Measurements from ENCODE around the gene ELF1. TPM values are rescaled to one million over a fixed set of nuclear protein-coding genes. Genes with fewer than 3 reads are reported as not detected.
"Not testable (repeated sequence)": the region's sequence is repeated elsewhere in the genome, so short reads cannot be mapped to it uniquely, and the experiment has no call there.

Gene ELF1
- polyA plus RNA-seq, 3 donors = 48.9 to 51.7 (median 51.5) TPM

DNA sequence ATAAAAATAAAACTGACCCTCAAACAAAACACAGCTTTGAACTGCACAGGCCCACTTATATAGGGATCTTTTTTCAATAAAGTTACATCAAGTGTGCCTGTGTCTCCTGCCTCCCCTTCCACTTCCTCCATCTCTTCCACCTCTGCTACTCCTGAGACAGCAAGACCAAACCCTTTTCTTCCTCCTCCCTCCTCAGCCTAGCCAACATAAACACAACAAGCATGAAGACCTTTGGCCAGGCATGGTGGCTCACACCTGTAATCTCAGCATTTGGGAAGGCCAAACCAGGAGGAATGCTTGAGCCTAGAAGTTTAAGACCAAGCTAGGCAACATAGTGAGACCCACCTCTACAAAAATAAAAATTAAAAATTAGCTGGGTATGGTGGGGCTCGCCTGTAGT is 72.6 kb downstream of the ELF1 start:
- no peak for DNase-seq

DNA sequence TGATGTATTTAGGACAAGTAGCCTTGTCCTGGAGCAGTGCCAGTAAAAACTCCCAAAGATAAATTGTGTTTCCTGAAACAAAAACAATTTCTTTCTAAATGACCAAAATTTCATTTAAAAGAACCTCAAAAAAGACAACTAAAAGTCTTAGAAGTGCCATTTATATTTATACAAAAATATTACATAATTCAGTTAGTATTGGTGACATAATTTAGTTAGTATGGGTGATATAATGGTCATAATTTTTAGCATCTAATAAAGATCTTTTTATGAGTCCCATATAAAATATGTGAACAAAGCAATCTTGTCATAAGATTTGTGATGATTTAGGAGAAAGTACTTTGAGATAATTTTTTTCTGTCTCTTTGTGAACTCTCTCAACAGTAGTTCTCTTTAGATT is 76.0 kb downstream of the ELF1 start:
- DNase-seq = no peak

DNA sequence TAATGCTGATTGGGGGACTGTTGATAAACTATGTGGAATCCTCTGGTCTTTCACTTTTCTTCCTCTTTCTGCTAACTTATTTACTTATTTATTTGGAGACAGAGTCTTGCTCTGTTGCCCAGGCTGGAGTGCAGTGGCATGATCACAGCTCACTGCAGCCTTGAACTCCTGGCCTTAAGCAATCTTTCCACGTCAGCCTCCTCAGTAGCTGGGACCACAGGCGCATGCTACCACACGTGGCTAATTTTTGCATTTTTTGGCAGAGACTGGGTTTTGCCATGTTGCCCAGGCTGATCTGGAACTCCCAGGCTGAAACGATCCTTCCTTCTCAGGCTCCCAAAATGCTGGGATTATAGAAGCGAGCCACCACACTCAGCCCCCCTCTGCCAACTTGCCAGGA is 77.5 kb downstream of the ELF1 start:
- DNase-seq = no peak

DNA sequence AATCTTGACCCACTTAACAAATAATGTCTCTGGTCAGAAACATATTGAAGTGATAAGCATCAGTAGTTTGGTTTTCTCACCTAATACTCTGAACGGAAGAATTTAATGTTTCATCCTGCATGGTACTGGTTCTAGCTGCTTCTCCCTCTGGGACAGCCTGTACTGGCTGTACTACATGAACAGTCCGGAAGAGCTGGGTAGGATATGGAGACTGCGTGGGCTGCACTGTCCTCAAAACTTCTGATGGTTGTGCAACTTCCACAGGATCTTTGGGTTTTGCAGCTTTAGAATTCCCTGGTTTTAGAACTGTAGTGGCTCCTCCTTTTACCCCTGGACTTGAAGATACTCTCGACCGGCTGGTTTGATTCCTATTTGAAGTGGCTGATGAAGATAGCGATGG is 78.3 kb downstream of the ELF1 start:
- no peak for DNase-seq

DNA sequence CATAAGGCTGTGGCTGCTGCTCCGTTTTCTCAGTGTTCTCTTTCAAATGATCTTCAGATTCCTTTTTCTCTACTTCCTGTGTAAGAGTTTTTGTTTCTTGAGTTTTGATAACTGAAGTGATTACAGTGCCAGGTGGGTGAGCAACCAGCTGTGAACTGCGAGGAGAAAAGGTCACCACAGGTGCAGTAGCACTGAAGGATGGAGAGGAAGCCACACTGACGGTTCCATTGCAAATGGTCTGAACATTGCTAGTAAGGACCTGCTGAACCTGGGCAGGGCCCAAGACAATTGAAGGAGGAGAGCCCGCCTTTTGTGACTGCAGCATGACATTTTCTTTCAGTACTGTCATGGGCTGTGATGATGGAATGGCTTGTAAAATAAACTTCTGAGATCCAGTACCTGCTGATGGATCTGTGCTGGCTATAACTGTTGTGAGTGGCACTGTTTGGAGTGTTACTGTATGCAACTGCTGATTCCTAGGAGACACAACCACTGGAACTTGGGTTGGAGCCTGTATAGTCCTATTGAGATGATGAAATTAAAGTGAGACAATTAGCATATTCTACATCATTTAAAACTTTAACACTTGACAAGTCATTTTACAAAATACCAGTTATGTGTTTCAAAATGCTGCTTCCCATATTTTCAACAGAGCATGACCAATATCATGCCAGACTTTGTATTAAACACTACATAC is 85.5 kb downstream of the ELF1 start:
- no peak for DNase-seq

DNA sequence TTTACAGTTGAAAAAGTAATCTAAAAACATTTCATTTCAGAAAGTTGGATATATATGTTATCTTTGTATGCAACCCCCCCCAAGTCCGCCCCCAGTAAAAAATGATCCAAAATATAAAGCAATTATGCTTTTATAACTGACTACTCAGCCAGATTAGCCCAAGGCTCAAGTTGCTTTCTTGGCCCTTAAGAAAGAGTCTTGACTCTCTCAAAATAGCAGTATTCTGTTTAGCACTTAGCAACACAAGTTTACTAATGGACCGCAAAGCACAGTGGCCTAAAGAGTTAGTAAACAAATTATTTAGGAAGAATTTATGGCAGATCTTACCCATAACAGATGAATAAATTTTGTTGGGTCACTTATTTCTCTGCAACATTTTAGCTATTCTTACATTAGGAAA is 86.9 kb downstream of the ELF1 start:
- no peak for DNase-seq

DNA sequence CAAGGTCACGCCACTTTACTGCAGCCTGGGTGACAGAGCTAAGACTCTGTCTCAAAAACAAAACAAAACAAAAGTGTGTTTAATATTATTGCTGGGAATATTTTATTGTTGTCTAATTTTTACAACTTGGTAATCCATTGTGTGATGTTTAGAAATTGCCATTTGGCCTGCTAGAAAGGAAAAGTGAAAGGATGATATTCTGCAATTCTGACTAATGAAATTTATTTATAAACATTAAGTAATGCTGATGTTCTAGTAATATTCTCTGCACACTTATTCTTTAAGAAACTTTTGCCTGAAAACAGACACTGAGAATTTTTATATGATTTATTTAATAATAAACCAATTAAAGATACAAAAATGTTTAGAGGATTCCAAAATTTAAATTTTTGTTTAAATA is 87.4 kb downstream of the ELF1 start:
- no peak for DNase-seq

DNA sequence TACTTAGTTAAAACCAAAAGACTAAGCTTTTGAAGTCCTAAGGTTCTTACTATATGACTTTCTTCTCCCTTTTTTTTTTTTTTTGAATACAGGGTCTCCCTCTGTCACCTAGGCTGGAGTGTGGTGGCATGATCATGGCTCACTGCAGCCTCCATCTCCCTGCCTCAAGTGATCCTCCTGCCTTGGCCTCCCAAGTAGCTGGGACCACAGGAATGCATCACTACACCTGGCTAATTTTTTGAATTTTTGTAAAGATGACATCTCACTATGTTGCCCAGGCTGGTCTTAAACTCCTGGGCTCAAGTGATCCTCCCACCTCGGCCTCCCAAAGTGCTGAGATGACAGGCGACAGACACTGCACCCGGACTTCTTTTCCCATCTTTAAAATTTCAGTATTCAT is 89.2 kb downstream of the ELF1 start:
- DNase-seq = not testable (repeated sequence)

DNA sequence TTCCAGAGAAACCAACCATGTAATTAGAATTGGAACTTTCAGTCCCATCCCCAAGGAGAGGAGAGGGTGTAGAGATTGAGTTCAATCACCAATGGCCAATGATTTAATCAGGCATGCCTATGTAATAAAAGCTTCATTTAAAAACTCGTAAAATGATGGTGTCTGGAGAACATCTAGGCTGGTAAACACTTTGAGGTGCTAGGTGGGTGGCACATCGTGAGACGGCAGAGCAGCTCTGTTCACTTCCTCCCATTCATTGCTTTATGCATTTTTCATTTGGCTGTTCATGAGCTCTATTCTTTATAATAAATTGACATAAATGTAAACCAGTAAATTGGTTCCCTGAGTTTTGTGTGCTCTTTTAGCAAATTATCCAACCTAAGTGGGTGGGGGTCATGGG is 90.1 kb downstream of the ELF1 start:
- DNase-seq = no peak

DNA sequence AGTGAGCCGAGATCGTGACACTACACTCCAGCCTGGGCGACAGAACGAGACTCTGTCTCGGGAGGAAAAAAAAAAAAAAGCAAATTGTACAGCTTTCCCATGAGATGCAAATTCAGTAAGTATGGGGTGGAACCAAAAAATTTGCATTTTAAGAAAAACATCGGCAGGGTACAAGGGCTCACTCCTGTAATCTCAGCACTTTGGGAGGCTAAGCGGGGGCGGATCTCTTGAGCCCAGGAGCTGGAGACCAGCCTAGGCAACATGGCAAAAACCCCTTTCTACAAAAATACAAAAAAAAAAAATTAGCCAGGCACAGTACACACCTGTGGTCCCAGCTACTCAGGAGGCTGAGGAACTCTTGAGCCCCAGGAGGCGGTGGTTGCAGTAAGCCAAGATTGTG is 91.2 kb downstream of the ELF1 start:
- no peak for DNase-seq

DNA sequence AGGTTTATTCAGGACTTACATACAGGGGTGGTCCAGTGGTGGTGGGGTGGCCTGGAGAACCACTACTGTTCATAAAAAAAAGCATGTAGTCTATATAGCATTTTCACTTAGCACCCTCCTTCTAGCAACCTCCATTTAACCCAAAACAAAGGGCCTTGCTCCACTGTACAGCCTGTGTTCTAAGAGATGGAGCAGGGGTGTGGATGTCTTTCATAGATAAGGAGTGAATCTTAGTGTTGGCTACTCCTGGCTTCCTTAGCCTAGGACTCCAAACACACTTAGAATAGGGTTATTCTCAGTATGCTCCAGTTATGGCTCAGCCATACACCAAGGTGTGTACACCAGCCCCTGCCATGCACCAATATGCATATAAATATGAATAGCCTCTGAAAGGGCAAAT is 95.2 kb downstream of the ELF1 start:
- DNase-seq = no peak

DNA sequence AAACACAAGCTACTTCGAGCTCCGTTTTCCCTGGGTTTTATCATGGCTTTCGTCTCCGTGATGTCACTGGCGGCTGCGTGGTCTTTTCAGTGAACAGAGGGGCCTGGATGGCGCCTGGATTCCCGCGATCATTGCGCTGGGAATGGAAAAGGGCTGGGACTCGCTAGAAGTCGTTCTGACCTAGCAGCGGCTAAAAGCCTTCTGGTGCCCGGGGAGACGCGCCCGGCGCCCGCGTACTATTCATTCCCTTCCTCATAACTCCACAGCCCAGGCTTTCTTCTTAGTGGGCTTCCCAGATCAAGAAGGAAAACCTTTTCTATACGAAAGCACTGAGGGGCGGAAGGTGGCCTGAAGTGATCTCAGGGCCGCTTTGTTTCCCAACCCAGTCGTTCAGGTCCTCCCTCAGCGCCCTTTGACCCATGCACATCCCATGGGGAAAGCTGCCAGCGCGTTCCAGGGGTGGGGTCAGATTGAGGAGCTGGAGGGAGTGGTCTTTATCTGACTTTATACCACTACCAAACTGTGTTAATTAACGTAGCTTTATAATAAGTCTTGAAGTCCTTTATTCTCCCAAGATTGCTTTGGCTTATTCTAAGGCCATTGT is 96.6 kb downstream of the ELF1 start:
- no peak for DNase-seq

DNA sequence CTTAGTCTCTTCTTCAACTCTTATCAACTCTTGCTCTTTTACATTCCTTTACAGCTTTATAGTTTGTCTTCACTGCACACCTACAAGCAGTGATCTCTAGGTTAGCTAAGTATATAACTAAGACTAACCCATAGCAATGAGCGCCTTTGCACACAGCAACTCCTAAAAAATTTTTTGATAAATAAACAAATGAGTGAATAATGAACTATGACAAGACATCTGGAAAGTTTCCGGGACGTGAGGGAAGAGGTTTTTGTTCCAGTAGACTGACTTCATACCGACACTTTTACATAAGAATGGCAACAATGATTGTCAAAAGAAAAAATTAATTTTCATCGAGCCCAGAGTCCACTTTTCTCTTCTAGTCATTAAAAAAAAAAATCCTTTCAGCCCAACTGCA is 98.3 kb downstream of the ELF1 start:
- DNase-seq = no peak

DNA sequence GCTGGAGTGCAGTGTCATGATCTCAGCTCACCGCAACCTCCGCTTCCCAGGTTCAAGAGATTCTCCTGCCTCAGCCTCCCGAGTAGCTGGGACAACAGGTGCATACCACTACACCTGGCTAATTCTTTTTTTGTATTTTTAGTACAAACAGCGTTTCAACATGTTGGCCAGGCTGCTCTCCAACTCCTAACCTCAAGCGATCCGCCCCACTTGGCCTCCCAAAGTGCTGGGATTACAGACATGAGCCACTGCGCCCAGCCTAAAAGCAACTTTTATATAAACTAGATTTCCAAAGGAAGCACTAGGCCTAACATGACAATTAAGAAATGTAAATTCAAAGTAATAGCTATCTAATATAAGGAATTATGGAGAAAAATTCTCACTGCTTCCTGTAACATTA is 99.2 kb downstream of the ELF1 start:
- not testable (repeated sequence) for DNase-seq

DNA sequence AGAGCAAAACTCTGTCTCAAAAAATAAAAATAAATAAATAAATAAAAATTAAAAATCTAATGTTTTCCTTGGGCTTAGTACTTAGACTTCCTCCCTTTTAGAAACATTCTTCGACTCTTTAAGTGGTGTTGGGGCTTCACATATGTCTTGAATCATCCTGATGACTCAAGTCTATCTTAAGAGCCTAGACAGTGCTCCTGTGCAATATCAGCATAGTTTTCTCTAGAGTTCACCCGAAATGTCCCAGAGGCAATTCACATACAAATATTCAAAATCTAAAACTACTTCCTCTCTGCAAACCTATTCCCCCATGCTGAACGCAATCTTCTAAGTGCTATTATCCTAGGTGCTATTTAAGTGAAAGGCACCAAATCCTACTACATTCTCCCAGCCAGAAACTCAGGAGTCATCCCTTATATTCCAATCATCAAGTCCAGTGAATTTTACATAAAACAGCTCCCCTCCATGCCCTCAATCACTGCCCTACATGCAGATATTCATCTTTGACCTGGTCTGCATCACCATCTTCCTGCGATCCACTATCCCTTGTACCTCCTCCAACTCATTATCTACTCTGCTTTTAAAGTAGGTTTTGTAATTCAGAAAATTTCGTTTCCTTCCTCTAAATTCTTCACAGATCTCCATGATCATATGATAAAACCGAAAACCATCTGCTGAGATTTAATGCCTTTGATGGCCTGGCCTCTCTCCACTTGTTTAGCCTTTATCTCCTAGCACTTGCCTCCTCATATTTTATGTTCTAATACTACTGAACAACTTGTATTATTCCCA is 102.7 kb downstream of the ELF1 start:
- no peak for DNase-seq

DNA sequence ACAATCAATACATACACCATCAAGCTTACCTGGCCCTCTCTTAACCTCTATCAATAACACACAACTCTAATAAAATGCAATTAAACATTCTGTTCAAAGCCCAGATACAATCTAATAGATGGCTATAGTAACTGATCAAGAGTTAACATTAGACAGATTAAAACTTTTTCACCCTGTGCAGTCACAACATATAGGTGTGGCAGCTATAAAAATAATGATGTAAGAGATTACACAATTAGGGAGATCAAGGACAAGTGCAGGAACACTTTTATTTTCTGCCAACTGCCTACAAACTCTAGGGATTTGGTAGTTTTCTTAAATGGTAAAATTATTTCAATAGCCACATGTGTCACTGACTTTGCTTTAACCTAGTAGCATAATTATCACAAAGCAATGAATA is 104.3 kb downstream of the ELF1 start:
- DNase-seq = not testable (repeated sequence)

DNA sequence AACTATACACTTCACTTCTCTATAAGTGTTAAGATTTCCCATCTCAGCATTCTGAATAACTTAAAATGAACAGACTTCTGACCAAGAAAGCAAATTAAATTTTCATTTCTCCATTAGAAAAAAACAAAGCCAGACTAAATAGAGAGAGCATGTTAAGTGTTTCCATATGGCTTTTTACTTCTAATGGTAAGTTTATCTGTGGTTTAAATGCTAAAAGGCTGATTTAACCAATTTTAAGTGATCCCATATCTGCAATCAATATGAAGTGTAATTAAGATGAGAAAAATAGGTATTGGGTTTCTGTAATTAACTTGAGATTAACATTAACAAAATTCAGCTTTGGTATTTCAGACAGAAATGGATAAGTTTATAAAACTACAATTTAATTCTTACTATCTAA is 107.8 kb downstream of the ELF1 start:
- no peak for DNase-seq

DNA sequence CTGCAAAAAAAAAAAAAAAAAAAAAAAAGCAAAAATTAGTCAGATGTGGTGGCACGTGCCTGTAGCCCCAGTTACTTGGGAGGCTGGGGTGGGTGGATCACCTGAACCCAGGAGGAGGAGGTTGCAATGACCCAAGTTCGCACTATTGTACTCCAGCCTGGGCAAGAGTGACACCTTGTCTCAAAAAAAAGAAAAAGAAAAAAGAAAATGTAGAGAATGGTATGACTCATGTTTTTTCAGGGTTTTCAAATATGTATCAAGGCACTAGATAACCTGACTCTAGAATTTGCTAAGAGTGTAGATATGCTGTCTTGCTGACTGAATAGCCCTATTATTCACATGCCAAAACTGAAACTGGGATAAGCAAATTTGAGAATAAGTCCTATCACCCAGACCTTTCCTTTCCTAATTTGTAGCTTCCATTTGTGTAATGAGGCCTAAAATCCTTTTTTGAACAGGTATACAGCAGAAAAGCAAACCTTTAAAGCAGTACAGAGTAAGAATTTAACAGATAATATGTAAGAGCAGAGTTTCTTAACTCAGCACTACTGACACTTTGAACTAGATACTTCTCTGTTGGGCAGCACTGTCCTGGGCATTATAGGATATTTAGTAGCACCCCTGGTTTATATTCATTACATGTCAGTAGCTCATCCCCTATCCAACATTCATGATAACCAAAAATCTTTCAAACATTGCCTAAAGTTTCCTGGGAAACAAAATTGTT is 108.6 kb downstream of the ELF1 start:
- no peak for DNase-seq

DNA sequence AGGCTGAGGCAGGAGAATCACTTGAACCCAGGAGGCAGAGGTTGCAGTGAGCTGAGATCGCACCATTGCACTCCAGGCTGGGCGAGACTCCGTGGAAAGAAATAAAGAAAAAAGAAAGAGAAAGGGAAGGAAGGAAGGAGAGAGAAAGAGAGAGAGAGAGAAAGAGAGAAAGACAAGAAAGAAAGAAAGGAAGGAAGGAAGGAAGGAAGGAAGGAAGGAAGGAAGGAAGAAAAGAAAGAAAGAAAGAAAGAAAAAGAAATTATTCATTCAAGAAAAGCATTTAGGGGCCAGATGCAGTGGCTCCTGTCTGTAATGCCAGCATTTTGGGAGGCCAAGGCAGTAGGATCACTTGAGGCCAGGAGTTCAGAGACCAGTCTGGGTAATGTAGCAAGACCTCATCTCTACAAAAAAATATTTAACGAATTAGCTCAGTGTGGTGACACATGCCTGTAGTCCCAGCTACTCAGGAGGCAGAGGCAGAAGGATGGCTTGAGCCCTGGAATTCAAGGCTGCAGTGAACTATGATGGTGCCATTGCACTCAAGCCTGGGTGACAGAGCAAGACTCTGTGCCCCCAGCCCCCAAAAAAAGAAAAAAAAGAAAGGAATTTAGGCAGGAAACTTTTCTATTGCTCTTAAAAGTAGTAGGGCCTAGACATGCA is 109.4 kb downstream of the ELF1 start:
- DNase-seq = not testable (repeated sequence)

DNA sequence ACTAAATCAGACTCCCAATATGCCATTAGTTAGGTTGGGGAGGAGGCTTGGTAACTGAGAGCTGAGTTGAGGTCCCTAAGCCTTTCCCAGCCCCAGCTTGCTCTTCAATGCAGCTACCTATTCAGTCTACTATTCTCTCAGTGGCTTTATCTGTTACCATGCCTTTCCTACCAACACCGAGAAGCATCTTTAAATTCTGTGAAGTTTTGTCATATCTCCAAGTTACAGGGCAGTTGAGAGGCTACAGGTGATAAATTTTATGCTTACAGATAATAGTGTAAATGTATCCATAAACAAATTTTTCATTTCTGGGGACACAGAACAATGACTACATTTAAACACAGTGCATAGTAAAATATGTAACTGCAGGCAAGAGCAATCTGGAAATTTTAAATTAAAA is 110.6 kb downstream of the ELF1 start:
- DNase-seq = no peak

DNA sequence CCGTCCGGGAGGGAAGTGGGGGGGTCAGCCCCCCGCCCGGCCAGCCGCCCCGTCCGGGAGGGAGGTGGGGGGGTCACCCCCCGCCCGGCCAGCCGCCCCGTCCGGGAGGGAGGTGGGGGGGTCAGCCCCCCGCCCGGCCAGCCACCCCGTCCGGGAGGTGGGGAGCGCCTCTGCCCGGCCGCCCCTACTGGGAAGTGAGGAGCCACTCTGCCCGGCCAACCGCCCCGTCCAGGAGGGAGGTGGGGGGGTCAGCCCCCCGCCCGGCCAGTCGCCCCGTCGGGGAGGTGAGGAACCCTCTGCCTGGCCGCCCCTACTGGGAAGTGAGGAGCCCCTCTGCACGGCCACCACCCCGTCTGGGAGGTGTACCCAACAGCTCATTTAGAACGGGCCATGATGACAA is 118.1 kb downstream of the ELF1 start:
- DNase-seq = not testable (repeated sequence)

DNA sequence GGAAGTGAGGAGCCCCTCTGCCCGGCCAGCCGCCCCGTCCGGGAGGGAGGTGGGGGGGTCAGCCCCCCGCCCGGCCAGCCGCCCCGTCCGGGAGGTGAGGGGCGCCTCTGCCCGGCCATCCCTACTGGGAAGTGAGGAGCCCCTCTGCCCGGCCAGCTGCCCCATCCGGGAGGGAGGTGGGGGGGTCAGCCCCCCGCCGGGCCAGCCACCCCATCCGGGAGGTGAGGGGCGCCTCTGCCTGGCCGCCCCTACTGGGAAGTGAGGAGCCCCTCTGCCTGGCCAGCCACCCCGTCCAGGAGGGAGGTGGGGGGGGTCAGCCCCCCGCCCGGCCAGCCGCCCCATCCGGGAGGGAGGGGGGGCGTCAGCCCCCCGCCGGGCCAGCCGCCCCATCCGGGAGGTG is 118.5 kb downstream of the ELF1 start:
- DNase-seq = not testable (repeated sequence)

All from renal pelvis (tissue), 4 donors.